MCF 10A (cell line): Measurements from ENCODE around the gene ZSCAN5A. TPM values are rescaled to one million over a fixed set of nuclear protein-coding genes. Genes with fewer than 3 reads are reported as not detected.

Source experiments
- BruUV-seq: library from RNA; stranded (reverse); fragments of 400-500 nt; replicated peaks from 2 replicates; lab custom pipeline; 2021; lab: Mats Ljungman, UMichigan
- CTCF ChIA-PET: fragments of 300-600 bp; sonication (Branson Sonifier 250); formaldehyde crosslinking; extraction: SDS; loops from one replicate; lab custom pipeline; 2021; ENCODE audit warnings: antibody characterized with exemption, inconsistent platforms; lab: Yijun Ruan, JAX
- POLR2A ChIA-PET: fragments of 300-600, 350-650 bp; sonication (Branson Sonifier 250); formaldehyde crosslinking; extraction: SDS; loops from one replicate; lab custom pipeline; 2020; ENCODE audit warnings: antibody characterized with exemption, inconsistent platforms; lab: Yijun Ruan, JAX
- DNase-seq: peaks from one replicate; pipeline ENCODE4 v3.0.0-alpha.2; 2018; ENCODE audit not compliant: unreplicated experiment
- H3K27ac Mint-ChIP-seq: one replicate; pipeline ENCODE4 v1.8.0; 2022; ENCODE audit warnings: mild to moderate bottlenecking, low read depth, mixed read lengths; ENCODE audit not compliant: unreplicated experiment
- H3K27me3 Mint-ChIP-seq: one replicate; pipeline ENCODE4 v1.8.0; 2022; ENCODE audit warnings: mixed read lengths; ENCODE audit not compliant: insufficient read depth, unreplicated experiment
- H3K36me3 Mint-ChIP-seq: one replicate; pipeline ENCODE4 v1.8.0; 2022; ENCODE audit warnings: mild to moderate bottlenecking, moderate library complexity, mixed read lengths; ENCODE audit not compliant: insufficient read depth, unreplicated experiment
- H3K4me1 Mint-ChIP-seq: one replicate; pipeline ENCODE4 v1.8.0; 2022; ENCODE audit warnings: mixed read lengths; ENCODE audit not compliant: insufficient read depth, unreplicated experiment
- H3K4me3 Mint-ChIP-seq: one replicate; pipeline ENCODE4 v1.8.0; 2022; ENCODE audit warnings: mild to moderate bottlenecking, moderate library complexity, mixed read lengths; ENCODE audit not compliant: unreplicated experiment
- H3K9me3 Mint-ChIP-seq: one replicate; pipeline ENCODE4 v1.8.0; 2022; ENCODE audit warnings: mixed read lengths; ENCODE audit not compliant: unreplicated experiment
- CTCF ChIP-seq: fragments of 200-600 bp; IDR thresholded peaks from one replicate; pipeline ENCODE4 v1.8.0; 2022; ENCODE audit warnings: antibody characterized with exemption, mild to moderate bottlenecking; ENCODE audit not compliant: unreplicated experiment
- intact Hi-C: fragments of 100-400 bp; cut with micrococcal nuclease; formaldehyde crosslinking; loops from 2 replicates; pipeline ENCODE4 v1.14.1; 2022
- total RNA-seq: library from RNA; stranded (reverse); gene quantifications from 2 replicates; pipeline ENCODE4 v1.2.3, GENCODE V29; 2022

The ZSCAN5A gene
- total RNA-seq, 1 experiment from 2014 or later: 8.1 TPM

GRCh38 chr19:56332695-56333094 lies 18.1 kb upstream of the ZSCAN5A start:
- DNase-seq: no peak
- TF ChIP-seq CTCF: no peak
- Mint-ChIP-seq H3K4me1 (no peaks in the 10 kb centered on the region), H3K4me3 (no peak overlapping the region), H3K27me3 (peaks cover 11% of the 10 kb centered on the region), H3K36me3 (no peaks in the 10 kb centered on the region), H3K27ac (no peak overlapping the region), H3K9me3 (no peaks in the 10 kb centered on the region)
- POLR2A ChIA-PET: interaction anchor here (0.6 to 1.1 kb wide), 2 partner anchors 79 to 257 kb away, joined by 4 to 8 read pairs; no protein-coding TSS in a partner anchor
- CTCF ChIA-PET: interaction anchor here (0.7 to 8.0 kb wide), 24 partner anchors 7 to 1524 kb away, joined by 3 to 168 read pairs (median 5); partner anchors contain the start of gene ZSCAN5A
- intact Hi-C loops: loop anchor here (1.0 to 10.0 kb wide), 5 partner anchors 79 to 698 kb away; no protein-coding TSS in a partner anchor
- BruUV-seq: no TSS peak

GRCh38 chr19:56324436-56324835 lies 9.8 kb upstream of the ZSCAN5A start:
- CTCF ChIA-PET: interaction anchor here (0.6 to 1.8 kb wide), 2 partner anchors 9 to 258 kb away, joined by 4 to 5 read pairs; no protein-coding TSS in a partner anchor
- H3K9me3 Mint-ChIP-seq: no peaks in the 10 kb centered on the region
- no TSS peak for BruUV-seq
- H3K4me3 Mint-ChIP-seq: no peak overlapping the region
- no peak for TF ChIP-seq CTCF
- POLR2A ChIA-PET: no interaction called here
- intact Hi-C loops: no loop called here
- DNase-seq: no peak
- no peak overlapping the region for H3K27ac Mint-ChIP-seq
- H3K27me3 Mint-ChIP-seq: no peaks in the 10 kb centered on the region
- H3K4me1 Mint-ChIP-seq: no peaks in the 10 kb centered on the region
- no peaks in the 10 kb centered on the region for H3K36me3 Mint-ChIP-seq

- no peak for TF ChIP-seq CTCF
- POLR2A ChIA-PET: no interaction called here
- H3K9me3 Mint-ChIP-seq: no peaks in the 10 kb centered on the region
- no peaks in the 10 kb centered on the region for H3K27me3 Mint-ChIP-seq
- no peaks in the 10 kb centered on the region for H3K4me1 Mint-ChIP-seq
- DNase-seq: no peak
- no peaks in the 10 kb centered on the region for H3K36me3 Mint-ChIP-seq
- H3K27ac Mint-ChIP-seq: no peak overlapping the region
- intact Hi-C loops: no loop called here
- CTCF ChIA-PET: interaction anchor here (0.6 to 1.2 kb wide), 2 partner anchors 11 to 68 kb away, joined by 3 to 8 read pairs; no protein-coding TSS in a partner anchor
- no peak overlapping the region for H3K4me3 Mint-ChIP-seq
- no TSS peak for BruUV-seq
Measured at GRCh38 chr19:56321989-56322440, 7.4 kb upstream of the ZSCAN5A start.

GRCh38 chr19:56321254-56321988 lies 6.8 kb upstream of the ZSCAN5A start:
- Mint-ChIP-seq H3K4me3 (no peak overlapping the region), H3K27ac (no peak overlapping the region), H3K36me3 (no peaks in the 10 kb centered on the region), H3K9me3 (no peaks in the 10 kb centered on the region), H3K4me1 (no peaks in the 10 kb centered on the region), H3K27me3 (no peaks in the 10 kb centered on the region)
- TF ChIP-seq CTCF: no peak
- ChIA-PET CTCF (interaction anchor here (0.6 to 1.5 kb wide), 4 partner anchors 12 to 68 kb away, joined by 3 to 8 read pairs (median 6); no protein-coding TSS in a partner anchor), POLR2A (no interaction called here)
- intact Hi-C loops: no loop called here
- BruUV-seq: no TSS peak
- DNase-seq: no peak
